ENCODE data around the gene ZBTB40.
A peak's percentile ranks its signal among the peaks of the same experiment; 100 is the strongest.

DNA sequence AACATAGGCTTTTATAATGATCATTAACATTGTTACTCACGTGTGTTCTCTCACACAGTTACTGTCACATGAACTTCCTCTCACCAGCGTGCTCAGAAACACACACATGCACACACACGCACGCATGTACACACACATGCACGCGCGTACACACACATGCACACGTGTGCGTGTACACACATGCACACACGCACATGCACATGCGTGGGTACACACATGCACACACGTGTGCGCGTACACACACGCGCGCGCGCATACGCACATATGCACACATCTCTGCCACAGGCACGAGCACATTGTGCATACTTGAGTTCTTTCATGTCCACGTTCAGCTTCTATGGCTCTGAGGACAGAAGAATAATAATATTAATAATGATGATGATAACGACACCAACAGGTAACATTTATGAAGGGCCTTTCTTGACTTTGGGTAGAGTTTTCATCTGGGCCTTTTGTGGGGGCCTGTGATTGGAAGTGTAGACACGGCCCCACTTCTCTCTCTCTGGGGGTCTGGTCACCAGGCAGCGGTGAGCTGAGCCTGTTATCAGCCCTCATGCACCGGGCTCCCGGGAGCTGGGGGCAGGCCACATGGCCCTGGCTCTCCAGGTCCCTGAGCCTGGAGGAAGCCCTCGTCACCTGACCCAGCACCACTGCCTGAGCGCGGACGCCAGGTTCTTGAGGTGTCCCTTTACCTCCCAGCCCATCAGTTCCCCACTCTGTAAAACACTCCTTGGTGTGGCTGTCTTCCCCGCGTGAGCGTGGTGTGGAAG, 118.7 kb downstream of the ZBTB40 start:
- TF ChIP-seq, protein P1, sequence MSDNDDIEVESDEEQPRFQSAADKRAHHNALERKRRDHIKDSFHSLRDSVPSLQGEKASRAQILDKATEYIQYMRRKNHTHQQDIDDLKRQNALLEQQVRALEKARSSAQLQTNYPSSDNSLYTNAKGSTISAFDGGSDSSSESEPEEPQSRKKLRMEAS (CRISPR knock-in tag; IDR thresholded peaks at IDR 0.05), result peak; percentile 59
- TF ChIP-seq MAFG (tag; conservative IDR thresholded peaks at IDR 0.05), result no peak

Measured in K562 (cell line).